Stimulated activated CD4-positive, alpha-beta T cell treated with anti-CD3 and anti-CD28 coated beads, Interleukin-2, amount 100 ng/mL, for 4 hours (primary cell): ENCODE measurements around the gene AGK.

Experiments
- DNase-seq: peaks from one replicate; pipeline ENCODE4 v3.0.0-alpha.2; 2020; ENCODE audit warnings: low read depth

Gene AGK, protein sequence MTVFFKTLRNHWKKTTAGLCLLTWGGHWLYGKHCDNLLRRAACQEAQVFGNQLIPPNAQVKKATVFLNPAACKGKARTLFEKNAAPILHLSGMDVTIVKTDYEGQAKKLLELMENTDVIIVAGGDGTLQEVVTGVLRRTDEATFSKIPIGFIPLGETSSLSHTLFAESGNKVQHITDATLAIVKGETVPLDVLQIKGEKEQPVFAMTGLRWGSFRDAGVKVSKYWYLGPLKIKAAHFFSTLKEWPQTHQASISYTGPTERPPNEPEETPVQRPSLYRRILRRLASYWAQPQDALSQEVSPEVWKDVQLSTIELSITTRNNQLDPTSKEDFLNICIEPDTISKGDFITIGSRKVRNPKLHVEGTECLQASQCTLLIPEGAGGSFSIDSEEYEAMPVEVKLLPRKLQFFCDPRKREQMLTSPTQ

DNA sequence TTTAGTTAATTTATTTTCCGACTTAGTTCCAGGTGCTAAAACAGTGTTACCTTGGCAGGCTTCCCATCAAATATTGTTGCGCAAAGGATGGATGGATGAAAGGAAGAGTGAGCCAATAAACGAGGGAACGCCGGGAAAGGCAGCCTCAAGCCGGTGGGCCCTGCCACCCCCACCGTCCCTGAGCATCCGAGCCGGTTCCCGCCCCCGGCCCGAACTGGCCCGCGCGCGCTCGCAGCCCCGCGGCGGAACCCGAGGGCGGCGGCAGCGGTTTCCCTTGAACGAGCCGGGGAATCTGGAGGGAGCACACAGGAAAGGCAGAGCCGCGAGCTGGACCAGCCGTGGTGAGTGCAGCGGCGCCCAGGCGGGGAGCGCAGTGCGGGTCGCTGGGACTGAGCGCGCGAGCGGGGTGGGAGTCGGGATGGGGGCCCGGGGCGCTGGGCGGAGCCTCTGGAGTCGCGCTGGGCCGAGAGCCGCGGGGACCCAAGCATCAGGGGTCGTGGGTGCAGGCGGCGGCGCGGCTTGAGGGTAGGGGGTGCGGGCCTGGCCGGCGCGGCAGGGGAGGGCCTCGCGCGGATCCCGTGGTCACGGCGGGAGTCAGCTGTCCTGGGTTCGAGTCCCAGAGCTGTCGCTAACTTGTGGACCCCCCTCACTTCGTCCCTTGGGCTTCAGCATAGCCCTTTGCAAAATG is at the start of gene AGK:
AGK (plus strand) TSS at position 317 of the 688 bp plus-strand sequence. CDS start 4,057 bp downstream, outside the sequence.
- DNase-seq = peak; percentile 64

DNA sequence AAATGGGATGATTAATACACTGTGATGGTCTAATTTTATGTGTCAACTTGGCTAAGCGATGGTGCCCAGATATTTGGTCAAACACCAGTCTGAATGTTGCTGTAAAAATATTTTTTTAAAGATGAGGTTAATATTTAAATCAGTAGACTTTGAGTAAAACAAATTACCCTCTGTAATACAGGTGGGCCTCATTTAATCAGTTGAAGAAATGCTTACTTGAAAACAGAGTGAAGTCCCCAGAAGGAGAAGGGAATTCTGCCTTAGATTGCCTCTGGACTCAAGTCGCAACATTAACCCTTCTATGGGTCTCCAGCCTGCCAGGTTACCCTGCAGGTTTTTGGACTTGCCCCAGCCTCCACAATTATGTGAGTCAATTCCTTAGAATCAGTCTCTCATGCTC is 49.8 kb upstream of the AGK start:
- DNase-seq = no peak

DNA sequence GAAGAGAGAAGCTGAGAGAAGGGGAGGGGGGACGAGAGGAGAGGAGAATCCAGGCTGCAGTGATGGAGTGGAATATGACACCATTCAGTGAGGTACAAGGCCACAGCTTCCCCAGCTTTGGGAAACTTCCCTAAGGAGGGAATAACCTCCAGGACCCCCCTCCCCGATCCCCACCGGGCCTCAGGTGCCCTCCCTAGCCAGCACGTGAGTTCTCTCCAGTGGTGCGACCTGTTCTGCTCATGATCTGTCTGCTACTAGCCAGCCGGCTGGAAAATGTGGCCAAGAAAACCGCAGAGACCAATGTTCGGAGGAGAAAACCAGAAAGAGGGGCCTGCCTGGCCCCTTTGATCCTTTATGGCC is 39.9 kb upstream of the AGK start:
- DNase-seq = no peak

DNA sequence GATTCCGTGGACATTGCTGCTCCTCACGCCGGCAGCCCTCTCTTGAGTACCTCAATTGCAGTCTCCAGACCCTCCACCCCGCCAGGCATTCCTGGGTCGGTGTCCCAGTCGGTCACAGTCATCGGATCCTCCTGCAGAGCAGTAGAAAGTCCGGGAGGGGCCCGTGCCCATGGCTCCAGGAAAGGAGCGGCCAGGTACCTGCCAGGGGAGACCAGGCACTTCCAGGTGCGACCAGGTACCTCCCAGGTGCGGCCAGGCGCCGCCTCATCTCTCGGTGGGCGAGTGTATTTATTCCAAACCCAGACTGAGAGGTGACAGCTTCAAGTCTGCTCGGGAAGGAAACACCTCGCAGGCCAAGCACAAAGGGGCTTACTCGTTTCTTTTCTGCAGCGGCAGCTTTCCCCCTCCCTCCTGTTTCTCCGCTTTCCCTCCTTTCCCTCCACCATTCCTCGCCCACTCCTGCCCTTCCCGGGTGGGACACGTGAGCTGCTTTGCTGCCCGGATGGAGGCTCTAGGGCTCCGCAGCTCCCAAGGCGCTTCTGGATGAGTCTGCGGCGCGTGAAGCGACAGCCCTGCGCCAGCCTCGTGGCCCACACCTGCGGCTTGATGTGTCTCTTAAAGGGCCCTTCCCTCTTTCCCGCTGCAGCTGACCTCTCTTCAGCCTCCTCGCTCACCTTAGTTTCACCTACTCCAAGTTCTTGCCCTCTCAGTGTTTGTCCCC is 39.4 kb upstream of the AGK start:
- no peak for DNase-seq

DNA sequence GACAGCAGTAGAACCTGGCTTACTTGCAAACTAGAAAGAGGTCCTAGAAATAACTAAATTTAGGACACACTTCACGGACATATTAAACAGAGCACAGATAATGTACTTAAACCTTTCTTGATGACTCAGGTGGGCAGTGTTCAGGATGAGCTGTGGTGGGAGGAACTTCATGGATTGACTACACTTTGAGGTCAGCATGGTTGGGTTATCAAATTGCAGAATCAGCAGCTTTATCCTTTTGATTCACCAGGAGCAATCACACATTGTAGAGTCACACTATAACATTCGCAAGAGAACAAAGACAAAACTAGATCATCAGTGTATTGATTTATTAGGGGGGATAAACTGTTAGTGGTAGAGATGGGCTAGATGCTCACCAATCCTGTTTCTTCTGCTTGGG is 38.6 kb upstream of the AGK start:
- no peak for DNase-seq

DNA sequence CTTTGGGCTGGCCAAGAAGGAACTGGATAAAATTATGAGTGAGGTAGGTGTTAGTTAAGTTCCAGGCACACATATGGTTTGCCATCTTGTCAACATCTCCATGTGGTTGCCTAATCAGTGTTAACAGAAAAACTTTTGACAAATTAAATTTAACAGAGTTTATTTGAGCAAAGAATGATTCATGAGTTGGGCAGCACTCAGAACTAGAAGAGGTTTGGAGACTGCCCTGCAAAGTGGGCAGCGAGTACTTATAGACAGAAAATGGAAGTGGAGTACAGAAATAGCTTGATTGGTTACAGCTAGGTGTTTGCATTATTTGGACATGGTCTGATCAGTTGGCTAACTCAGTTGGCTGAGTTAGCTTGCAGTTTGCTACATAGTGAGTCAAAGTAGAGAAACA is 37.5 kb upstream of the AGK start:
- no peak for DNase-seq

DNA sequence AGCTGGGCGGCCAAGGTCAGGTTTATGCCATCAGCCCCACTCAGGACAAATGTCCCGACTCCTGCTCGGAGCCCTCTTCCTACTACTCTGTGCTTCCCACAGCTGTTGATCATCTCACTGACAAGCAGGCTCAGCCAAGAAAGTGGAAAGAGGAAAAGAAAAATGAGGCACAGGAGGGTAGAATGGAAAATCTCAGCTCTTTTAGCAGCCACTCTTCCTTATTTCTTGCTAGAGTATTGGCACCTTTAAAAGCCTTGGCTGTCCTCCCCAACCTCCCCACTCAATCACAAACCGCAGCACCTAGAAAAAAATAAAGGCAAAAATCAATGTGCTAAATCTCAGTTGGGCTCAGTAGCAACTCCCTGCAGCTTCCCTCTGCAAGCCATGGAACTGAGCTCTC is 35.3 kb upstream of the AGK start:
- no peak for DNase-seq

DNA sequence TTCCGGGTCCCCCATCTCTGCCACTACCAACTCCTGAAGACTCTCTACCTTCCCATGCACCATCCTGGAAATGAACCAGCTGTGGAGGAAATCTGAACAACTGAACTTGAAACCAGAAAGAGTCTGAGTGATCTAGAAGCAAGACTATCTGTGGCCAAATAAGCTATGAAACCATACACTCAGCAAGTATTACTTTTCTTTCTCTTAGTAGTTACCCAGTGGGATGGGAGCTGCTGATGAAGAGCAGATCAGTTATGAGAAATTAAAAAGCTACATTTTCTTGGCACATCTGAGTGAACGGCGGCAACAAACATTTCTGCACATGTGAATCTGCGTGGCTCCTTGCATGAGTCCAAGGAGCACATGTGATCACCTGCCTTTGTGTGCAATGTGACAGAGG is 31.6 kb upstream of the AGK start:
- DNase-seq = no peak

DNA sequence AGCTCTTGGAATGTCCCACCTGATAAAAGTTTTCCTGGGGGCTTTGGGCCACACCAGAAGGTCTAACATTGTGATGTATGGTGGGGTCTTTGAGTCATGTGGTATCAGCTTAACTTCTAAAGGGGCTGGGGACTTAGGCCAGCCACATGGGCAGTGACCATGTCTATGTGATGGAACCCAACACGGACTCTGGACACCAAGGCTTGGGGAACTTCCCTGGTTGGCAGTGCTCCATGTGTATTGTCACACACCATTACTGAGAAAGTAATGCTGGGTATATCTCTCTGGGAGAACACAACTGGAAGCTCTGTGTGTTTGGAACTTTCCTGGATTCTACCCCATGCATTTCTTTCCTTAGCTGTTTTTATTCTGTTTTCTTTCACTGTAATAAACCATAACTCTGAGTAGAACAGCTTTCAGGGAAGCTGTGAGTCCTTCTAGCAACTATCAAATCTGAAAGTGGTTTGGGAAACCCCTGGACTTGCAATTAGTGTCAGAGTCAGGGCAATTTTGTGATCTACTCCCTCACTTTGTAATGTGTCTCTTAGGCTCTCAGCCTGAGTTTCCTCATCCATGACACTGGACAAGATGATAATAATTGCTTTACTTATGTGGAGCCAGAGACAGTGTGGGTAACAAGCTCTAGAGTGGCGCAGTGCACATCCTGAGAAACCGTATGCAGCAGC is 28.4 kb upstream of the AGK start:
- no peak for DNase-seq

DNA sequence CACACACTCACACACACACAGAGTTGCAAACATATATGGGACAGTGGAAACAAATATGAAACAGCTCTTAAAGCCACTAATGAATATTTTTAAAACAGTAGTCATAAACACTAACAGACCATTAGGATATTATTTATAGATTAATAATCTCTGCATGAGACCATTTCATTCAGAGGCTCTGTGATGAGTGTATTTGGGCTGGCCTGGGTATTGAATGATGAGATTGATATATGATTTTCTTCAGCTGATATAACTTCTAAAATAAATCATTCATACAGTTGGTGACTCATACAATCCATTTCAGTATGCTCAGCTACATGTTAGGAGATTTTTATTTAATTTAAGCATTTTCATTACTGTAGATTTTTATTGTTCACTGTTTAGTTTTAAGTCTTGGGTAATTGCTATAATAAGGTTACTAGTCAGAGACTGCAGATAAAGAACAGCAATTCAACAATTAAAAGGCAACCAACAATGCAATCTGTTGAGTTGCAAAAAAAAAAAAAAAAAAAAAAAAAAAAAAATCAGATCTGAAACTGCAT is 25.2 kb upstream of the AGK start:
- no peak for DNase-seq

DNA sequence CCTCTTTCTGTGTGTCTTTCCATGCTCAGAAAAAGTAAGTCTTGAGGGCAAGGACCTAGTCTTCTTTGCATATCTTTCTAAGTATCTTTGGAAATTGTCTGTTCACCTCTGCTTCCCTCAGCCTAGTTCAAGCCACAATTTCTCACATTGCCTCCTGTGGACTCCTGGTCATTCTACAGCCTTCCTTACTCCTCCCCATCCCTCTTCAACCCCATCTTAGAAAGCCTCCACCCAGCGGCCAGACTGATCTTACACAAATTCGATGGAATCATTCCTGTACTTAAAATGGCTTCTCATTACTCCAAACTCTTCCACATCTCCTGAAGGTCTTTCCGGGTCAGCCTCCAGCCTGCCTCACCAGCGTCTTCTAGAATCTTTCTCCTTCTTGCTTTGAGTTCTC is 24.1 kb upstream of the AGK start:
- DNase-seq = no peak

DNA sequence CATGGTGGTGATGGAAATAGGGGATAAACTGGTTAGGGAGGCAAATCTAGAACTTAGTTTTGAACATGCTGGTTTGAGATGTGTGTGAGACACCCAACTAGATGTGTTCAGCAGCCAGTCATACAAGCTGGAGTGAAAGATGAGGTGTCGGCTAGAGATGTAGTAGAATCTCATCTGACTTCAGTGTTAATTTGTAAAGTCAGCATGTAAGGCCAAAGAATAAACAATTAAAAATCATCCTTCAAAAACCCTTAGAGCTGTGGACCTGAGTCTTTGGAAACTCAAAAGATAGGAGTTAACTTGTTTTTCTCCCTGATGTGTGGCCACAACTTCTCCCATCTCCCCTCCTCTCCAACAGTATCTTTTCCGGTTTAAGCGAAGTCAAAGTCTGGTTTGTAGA is 22.8 kb upstream of the AGK start:
- DNase-seq = no peak

DNA sequence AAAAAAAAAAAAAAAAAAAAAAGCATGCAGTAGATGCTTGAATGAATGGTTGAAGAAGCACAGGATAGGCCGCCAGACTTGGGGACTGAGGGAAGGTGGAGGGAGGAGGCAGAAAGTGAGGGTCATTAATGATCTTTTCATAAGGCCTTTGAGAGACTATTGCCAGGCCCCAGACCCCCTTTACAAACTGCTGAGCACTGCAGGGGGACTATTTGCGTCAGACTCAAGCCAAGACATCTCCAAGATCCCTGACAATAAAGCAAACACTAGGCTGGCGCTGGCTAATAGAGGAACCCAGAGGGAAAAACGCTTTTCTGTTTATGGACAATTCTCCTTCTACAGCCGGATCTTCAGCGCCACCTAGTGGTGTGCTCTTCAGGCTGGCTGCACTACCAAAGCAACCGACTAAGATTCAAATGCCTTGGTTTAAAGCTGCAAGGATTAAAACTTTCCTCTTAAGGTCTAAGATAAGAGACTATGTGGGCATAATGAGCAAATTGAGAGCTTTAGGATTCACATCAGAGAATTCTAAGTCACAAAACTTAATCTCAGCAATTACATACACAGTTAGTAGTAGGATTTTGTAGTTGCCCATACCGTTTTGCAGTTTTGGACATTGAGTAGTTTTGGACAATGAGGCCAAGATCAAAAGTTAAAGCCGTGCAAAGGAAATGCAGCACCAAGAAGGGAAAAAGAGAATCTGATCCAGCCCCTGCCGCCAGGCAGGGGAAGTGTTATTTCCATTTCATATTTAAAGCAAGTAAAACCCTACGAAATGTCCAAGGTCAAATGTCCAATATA is 17.9 kb upstream of the AGK start:
- DNase-seq = peak; percentile 27

DNA sequence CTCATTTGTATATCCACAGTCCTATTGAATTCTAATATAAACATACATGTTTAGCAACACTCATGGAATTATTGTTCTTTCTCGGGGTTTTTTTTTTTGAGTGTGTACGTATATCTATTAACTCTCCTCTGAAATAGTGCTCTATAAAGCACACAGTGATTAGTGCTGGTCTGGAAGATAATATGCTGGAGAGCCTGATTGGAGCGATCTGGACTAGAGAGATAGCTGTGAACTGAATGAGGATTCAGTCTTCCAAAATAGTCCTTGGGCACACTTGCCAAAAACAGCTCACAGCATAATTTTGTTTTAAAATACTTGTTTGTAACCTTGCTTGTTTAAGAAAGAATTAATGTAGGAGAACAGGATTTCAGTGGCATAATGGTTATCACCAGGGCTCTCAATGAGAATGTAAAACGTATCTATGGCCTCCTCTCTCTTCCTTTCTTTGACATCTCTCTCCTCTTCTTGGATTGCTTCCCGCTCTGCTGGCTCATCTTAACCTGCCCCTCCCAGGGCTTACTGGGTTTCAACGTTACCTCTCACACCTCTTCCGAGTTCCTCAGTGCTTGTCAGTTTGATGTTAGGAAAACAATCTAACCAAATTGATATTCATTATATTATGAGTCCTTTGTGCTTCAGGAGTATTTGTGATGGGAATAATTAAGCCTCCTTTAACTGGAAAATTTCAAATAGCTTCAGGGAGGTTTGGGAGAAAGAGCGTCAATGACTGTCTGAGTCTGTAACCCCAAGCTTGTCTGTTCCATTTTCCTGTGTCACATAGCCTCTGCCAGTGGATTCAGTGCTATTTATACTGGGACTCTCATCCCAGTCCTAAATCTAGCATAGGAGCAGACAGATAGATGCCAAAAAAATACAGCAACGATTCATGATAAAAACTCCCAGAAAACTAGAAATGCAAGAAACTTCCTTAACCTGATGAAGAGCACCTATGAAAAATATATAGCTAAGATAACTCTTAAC is 16.2 kb upstream of the AGK start:
- DNase-seq = no peak

DNA sequence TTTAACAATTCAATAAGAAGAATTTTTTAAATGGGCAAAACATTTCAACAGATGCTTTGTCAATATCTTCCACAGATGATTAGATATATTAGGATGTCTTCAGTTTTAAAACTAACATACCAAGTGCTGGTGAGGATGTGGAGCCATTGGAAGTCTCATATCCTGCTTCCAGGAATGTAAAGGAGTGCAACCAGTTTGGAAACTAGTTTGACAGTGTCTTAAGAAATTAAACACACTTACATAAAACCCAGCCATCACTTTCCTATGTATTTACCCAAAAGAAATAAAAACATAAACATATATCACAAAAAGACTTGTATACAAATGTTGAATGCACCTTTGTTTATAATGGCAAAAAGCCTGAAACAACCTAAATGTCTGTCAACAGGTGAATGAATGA is 13.3 kb upstream of the AGK start:
- no peak for DNase-seq

DNA sequence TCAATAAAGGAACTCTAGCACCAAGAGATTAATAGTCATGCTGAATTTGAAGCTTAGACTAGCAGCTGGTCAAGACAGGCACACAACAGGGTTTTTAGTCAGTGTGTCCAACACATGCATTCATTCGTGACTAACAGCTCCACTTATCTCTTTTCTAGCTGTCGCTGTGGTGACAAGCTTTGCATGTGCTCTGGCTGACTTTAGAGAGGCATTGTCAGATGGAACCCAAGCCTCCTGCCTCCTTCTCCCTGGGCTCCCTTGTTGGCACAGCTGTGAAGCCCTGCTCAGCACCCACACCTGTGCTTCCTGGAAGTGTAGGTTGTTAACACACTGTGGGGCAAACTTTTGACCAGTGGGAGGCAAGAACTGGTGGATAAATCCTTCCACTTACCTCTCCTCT is 9.8 kb upstream of the AGK start:
- DNase-seq = no peak

DNA sequence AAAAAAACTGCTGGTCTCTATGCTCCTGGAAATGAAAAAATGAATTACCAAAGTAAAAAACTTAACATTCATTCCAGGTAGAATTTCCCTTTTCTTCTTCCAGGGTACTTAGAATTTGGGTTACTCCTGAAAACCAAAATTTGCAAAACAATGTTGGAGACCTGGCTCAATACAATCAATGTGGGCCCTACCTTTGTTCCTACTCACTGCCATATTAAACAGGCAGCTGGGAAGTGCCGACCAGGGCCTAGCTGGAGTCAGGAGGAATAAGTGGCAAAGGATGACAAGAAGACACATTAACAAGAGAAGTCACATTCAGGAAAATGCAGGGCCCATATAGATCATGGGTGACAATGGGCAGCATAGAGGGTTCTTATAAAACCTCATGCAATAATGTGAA is 6.4 kb upstream of the AGK start:
- no peak for DNase-seq

DNA sequence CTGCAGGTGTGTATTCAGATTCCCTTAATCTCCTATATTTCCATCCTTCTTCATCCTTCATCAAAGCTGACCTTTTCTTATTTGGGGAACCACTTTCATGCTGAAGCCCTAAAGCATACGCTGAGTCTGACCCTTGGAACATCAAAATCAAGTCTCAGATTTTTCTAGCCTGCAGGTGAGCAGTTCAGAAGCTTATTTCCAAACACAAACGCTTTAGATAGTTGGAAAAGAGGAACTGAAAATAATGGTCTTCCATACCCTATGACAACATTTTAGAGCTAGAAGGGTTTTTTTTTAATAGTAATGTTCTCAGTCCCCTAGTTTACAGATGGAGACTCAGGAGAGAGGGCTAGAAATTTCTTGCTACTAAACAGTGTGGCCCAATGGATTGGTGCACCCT is 1.6 kb upstream of the AGK start:
- DNase-seq = no peak

DNA sequence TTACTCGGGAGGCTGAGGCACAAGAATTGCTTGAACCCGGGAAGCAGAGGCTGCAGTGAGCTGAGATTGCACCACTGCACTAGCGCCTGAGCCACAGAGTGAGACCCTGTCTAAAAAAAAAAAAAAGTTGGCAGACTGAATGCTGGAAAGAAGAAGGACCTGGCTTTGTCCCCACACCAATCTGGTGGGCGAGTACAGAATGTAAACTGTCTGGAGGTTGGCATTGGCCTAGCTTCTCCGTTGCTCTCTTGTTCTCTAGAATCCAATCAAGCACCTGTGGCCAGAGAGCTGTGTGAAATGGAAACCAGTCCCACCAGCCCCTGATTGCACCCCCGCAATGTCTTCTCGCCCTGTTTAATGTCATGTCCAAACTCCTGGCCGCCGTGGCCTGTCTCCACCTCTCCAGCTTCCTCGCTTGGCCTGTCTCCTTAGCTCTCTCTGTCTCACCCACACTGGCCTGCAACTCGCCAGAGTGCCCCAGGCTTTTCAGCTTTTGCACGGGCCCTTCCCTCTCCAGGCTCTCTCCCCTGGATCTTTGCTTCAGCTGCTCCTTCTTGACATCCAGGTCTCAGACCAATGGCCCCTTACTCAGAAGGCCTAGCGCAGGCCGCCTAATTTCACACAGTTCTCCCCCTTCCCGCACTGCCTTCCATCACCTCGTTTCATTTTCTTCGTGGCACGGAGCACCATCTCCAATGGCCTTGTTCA is 670 bp upstream of the AGK start:
- no peak for DNase-seq

DNA sequence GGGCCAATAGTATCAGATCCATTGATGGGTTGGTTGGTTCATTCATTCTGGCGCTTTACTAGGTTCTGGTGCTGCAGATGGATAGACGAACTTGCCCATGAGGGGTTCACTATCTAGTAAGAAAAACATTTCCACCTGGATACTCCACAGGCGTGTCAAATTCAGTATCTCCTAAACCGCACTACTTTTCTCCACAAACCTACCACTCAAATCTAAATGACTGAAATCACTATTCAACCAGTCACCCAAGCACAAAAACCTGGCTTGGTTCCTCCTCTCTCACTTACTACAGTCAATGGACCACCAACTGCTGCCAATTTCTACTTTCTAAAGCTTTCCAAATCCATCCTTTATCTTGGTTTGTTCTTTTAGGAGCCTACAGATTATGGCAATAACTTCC is 572 bp downstream of the AGK start:
- no peak for DNase-seq
